ENCODE data around the gene PRG2.

GRCh38 chr11:57375490-57375889 lies 15.0 kb downstream of the PRG2 start:
- TF ChIP-seq CTCF (IDR thresholded peaks at IDR 0.05) (no peak), POLR2AphosphoS5 (IDR thresholded peaks at IDR 0.05; ENCODE audit: low read depth, low read length) (no peak)

All from Panc1 (cell line).